T47D (cell line): ENCODE data around the gene CENPW.

ENCODE experiments used
- DNase-seq, 2 experiments: peaks; one replicate each; pipeline versions ENCODE4 v3.0.0 to v3.0.0-alpha.2; 2011 to 2012; ENCODE audit warnings: low read depth in 1 of 2, low spot score in 1 of 2
- JUND ChIP-seq: IDR thresholded peaks from 2 replicates; pipeline ENCODE4 v1.6.1; 2012; ENCODE audit warnings: low read depth
- in situ Hi-C: cut with HindIII; loops from 2 replicates; pipeline ENCODE4 v1.10.0; 2016; ENCODE audit warnings: low sequenced_read_pairs, low pct_unique_long_range_greater_than_20kb

Gene CENPW

DNA sequence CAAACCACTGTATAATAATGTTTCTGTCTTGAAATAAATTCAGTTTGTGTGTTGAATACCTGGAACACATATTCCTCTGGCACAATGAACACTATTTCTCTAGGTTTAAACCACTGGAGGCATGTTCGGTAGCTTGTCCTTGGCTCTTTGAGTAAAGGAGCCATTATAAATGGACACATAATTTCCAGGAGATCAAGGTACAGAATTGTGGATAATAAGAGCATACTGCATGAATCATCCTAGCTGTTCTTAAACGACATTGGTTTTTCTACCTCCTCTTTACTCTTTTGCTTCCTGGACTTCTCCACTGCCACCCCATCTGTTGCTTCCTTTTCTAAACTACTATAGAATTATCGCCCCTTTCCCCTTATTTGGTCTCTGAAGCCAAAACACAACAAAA is 1.2 kb downstream of the CENPW start:
- TF ChIP-seq JUND = no peak
- no peak for DNase-seq
- in situ Hi-C loops = no loop called here

DNA sequence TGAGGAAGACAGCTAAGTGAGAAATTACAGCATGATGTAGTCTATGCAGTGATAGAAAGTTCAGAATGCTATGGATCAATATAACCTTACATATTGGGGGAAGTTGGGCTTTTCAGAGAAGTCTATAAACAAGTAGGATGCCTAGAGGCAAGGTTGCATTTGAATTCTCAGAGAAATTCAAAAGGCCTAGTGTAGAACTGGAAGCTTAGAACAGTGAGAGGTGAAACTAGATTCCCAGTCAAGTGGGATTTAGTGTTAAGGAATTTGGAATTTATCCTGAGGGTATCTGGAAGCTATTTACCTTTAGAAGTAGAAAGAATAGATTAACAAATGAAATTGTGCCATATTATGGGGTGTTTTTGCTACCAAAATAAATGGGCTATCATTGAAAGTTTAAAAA is 4.3 kb downstream of the CENPW start:
- no peak for DNase-seq
- no peak for TF ChIP-seq JUND
- in situ Hi-C loops = no loop called here

DNA sequence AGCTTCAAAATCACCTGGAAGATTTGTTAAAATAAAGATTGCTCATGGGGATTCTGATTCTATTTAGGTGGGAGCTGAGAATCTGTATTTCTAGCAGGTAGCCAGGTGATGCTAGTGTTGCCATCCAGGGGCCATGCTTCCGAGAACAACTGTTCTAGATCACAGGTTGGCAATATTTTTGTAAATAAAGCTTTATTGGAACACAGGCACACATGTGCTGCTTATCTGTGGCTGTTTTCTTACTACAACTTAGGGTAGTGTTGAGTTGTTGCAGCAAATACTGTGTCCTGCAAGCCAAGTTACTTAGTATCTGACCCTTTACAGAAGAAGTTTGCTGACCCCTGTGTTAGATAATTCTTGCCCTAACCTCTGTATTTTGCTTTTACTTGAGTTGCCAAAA is 12.0 kb downstream of the CENPW start:
- no peak for DNase-seq
- TF ChIP-seq JUND = no peak
- in situ Hi-C loops = no loop called here

DNA sequence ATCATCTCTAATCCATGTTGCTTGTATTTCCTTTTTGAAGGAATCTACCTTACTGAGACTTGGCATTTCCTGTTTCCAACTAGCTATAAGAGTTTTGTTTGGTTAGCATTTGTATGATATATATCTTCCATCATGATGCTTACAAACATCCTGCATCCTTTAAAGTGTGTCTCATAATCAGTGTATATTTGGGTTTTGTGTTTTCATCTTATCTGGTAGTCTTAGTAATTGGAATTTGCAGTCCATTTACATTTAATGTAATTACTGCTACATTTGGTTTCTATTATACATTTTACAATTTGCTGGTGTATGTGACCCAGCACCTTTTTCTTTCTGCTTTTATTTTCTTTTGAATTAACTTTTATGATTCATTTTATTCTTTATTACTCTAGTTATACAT is 12.6 kb downstream of the CENPW start:
- in situ Hi-C loops = no loop called here
- TF ChIP-seq JUND = no peak
- DNase-seq = no peak

GRCh38 chr6:126356526-126356925 is 16.6 kb downstream of the CENPW start:
- no peak for DNase-seq
- TF ChIP-seq JUND = no peak
- in situ Hi-C loops = no loop called here

- in situ Hi-C loops = no loop called here
- TF ChIP-seq JUND = no peak
- DNase-seq = no peak
Measured at GRCh38 chr6:126359936-126360537, 20.1 kb downstream of the CENPW start.

DNA sequence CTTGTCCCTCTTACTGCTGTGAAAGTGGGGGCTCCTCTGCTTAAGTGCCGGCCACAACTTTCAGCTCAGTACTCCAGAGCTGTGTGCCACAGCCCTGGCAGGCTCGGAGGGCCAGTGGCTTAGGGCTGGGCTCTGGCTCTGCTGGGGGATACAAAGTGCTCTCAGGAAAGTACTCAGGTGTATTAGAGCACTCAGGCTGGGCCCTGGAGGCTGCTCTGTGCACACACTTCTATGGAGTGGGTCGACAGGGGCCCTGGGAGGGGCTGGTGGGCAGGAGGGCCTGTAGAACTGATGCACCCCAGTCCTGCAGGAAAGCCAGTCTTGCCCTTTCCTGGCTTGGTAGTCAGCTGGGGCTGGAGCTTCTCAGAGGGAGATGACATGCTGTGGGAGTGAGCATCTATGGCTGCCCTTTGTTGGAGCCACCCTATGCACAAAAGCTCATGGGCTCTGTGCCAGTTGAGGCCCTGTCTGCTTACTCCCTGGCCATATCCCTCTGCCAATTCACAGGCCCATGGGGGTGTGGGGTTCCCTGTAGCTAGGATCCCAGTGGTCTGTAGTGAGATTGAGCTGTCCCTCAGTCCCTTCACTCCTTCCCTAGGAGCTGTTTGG is 22.0 kb downstream of the CENPW start:
- no peak for TF ChIP-seq JUND
- DNase-seq = no peak
- in situ Hi-C loops = no loop called here

- no peak for DNase-seq
- TF ChIP-seq JUND = no peak
- in situ Hi-C loops = no loop called here
Measured at GRCh38 chr6:126367849-126368248, 27.9 kb downstream of the CENPW start.

DNA sequence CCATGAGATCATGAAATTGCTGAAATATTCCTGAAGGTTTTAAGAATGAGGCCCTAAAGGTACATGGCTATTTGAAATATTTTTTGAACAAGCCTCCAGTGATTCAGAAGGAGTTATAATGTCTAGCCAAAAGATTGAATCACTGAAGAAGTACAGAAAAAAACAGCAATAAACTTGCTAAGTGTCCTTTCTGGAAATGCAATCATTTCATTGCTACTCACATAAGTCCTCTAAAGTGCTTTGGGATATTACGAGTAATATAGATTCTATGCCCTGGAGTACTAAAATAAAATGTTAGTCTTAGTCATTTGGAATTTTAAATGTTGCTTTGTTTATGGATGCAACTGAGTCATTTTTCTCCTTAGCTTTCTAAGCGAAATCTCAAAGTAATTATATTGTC is 32.7 kb downstream of the CENPW start:
- in situ Hi-C loops = no loop called here
- no peak for TF ChIP-seq JUND

GRCh38 chr6:126373344-126373743 is 33.4 kb downstream of the CENPW start:
- TF ChIP-seq JUND = no peak
- in situ Hi-C loops = no loop called here

More for the DNA sequence above, 32.7 kb downstream of the CENPW start:
- no peak for DNase-seq

DNA sequence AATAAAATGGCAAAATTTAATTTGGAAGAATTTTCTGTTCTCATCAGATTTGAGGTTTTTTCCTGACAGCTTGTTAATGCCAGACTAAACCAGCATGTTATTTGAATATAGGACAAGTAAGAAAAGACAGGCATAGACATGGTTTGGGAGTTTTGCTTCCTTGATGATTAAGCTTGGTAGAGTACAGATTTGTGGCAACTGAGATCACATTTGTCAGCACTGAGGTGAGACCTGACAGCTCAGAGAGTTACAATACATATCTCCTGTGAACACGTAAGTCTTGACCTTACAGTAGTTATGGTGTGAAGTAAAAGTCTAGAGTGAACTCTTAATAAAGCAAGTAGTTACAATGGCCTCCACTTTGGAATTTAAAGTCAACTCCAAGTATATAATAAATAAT is 34.5 kb downstream of the CENPW start:
- DNase-seq = no peak
- TF ChIP-seq JUND = no peak
- in situ Hi-C loops = no loop called here

More at GRCh38 chr6:126373344-126373743, 33.4 kb downstream of the CENPW start:
- no peak for DNase-seq

GRCh38 chr6:126376682-126377081 is 36.8 kb downstream of the CENPW start:
- no peak for TF ChIP-seq JUND
- in situ Hi-C loops = no loop called here
- DNase-seq = no peak

GRCh38 chr6:126377594-126378153 is 37.8 kb downstream of the CENPW start:
- in situ Hi-C loops = no loop called here
- no peak for DNase-seq
- no peak for TF ChIP-seq JUND

GRCh38 chr6:126380072-126380583 is 40.2 kb downstream of the CENPW start:
- no peak for TF ChIP-seq JUND

More at GRCh38 chr6:126380072-126380583, 40.2 kb downstream of the CENPW start:
- no peak for DNase-seq
- in situ Hi-C loops = no loop called here
